ENCODE measurements around the gene USP36.
A peak's percentile ranks its signal among the peaks of the same experiment; 100 is the strongest.
"Not testable (repeated sequence)": the region's sequence is repeated elsewhere in the genome, so short reads cannot be mapped to it uniquely, and the experiment has no call there.

The USP36 gene

GRCh38 chr17:78763561-78763960 lies 77.1 kb downstream of the USP36 start:
- DNase-seq = no peak

- DNase-seq = peak in 1 of 2 experiments; percentile 31
Observed at GRCh38 chr17:78761789-78762406, 78.7 kb downstream of the USP36 start.

GRCh38 chr17:78759969-78760352 lies 80.7 kb downstream of the USP36 start:
- DNase-seq = no peak

- peak; percentile 58 for DNase-seq
Observed at GRCh38 chr17:78759203-78759968, 81.2 kb downstream of the USP36 start.

- DNase-seq = no peak
Observed at GRCh38 chr17:78753316-78754250, 87.0 kb downstream of the USP36 start.

GRCh38 chr17:78751447-78752161 lies 89.0 kb downstream of the USP36 start:
- no peak for DNase-seq

- DNase-seq = not testable (repeated sequence)
Observed at GRCh38 chr17:78751000-78751399, 89.6 kb downstream of the USP36 start.

GRCh38 chr17:78748730-78749317 lies 91.8 kb downstream of the USP36 start:
- DNase-seq = peak; percentile 62 to 71

GRCh38 chr17:78748048-78748729 lies 92.4 kb downstream of the USP36 start:
- DNase-seq = no peak

- no peak for DNase-seq
Observed at GRCh38 chr17:78747488-78747887, 93.1 kb downstream of the USP36 start.

- DNase-seq = no peak
Observed at GRCh38 chr17:78746949-78747269, 93.7 kb downstream of the USP36 start.

- no peak for DNase-seq
Observed at GRCh38 chr17:78746263-78746948, 94.2 kb downstream of the USP36 start.

Measured in activated CD4-positive, alpha-beta T cell treated with anti-CD3 and anti-CD28 coated beads, Interleukin-2, amount 50 U/mL, for 4 hours (primary cell).